22Rv1 (cell line): ENCODE results near the gene CPLX1.

Experiments
- H3K27ac ChIP-seq: fragments of 450-650 bp; 2 replicates; pipeline ENCODE4 v1.5.1; 2017
- ZFX ChIP-seq: fragments of 450-650 bp; IDR thresholded peaks from 2 replicates; pipeline ENCODE4 v1.6.1; 2017; ENCODE audit warnings: antibody characterized with exemption, borderline replicate concordance
- TF ChIP-seq, protein P1 (sequence below): fragments of 450-650 bp; IDR thresholded peaks from 2 replicates; pipeline ENCODE4 v1.5.1; 2017; ENCODE audit warnings: mild to moderate bottlenecking

Gene CPLX1

DNA sequence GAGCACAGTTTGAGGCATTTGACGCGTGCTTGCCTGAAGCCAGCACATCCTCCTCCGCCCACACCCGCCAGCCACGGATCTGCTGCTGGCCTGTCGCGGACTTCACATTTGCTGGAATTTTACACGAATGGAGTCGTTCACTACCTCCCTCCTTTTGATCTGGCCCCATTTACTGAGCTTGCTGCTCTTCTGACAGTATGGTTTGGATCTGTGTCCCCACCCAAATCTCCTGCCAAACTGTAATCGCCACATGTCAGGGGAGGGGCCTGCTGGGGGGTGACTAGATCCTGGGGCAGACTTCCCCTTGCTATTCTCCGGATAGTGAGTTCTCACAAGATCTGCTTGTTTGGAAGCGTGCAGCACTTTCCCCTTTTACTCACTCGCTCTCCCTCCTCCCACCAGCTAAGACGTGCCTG is 19.9 kb upstream of the CPLX1 start:
- no peak for TF ChIP-seq ZFX
- TF ChIP-seq, protein P1, sequence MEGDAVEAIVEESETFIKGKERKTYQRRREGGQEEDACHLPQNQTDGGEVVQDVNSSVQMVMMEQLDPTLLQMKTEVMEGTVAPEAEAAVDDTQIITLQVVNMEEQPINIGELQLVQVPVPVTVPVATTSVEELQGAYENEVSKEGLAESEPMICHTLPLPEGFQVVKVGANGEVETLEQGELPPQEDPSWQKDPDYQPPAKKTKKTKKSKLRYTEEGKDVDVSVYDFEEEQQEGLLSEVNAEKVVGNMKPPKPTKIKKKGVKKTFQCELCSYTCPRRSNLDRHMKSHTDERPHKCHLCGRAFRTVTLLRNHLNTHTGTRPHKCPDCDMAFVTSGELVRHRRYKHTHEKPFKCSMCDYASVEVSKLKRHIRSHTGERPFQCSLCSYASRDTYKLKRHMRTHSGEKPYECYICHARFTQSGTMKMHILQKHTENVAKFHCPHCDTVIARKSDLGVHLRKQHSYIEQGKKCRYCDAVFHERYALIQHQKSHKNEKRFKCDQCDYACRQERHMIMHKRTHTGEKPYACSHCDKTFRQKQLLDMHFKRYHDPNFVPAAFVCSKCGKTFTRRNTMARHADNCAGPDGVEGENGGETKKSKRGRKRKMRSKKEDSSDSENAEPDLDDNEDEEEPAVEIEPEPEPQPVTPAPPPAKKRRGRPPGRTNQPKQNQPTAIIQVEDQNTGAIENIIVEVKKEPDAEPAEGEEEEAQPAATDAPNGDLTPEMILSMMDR: no peak
- H3K27ac ChIP-seq: no peak overlapping the region

DNA sequence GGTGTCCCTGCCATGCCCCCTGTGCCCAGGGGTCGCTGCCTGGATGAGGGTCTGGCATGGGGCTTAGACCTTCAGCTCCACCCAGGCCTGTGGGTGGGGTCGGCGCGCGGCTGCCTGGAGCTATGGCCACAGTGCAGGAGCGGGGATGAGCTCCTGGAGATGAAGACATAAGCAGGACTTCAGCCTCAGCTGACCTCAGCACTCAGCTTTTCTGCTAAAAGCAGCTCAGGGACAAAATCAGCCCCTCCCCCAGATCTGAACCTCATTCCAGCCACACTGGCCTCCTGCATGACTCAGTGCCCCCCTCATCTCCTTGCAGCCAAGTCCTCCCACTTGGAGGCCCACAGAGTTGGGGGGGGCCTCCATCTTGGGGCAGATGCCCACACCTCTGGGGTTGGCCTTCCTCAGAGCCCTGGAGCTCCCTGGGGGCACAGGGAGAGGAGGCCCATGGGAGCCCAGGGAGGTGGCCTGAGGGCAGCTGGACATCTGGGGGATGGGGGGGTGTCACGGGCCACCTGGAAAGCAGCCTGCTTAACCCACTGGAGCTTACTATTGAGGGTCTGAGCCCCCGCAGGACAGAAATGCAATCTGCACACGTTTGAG is 19.4 kb upstream of the CPLX1 start:
- H3K27ac ChIP-seq: no peak overlapping the region
- TF ChIP-seq, protein P1: no peak

DNA sequence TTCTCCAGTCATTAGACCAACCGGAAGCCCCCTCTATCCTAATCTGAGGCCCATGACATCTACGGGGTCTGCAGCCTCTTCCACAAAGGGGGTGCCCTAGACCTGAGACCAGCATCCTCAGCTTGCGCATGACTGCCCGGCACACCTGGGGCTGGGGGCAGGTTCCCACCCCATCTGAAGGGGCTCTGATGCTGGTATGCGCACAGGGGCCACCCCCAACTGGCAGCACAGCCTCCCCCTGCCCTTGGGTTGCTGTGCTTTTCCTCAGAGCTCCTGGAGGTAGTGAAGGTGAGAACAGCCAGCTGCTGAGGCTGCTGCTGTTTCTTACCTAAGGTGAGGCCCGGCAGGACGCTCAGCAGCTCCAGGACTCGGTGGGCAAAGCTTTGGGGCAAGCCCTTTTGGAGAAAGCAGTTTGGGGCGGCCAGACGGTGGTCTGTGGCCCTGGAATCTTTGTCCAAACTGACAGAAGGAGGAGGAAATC is 18.9 kb upstream of the CPLX1 start:
- no peak for TF ChIP-seq ZFX
- TF ChIP-seq, protein P1: no peak
- H3K27ac ChIP-seq: no peak overlapping the region

DNA sequence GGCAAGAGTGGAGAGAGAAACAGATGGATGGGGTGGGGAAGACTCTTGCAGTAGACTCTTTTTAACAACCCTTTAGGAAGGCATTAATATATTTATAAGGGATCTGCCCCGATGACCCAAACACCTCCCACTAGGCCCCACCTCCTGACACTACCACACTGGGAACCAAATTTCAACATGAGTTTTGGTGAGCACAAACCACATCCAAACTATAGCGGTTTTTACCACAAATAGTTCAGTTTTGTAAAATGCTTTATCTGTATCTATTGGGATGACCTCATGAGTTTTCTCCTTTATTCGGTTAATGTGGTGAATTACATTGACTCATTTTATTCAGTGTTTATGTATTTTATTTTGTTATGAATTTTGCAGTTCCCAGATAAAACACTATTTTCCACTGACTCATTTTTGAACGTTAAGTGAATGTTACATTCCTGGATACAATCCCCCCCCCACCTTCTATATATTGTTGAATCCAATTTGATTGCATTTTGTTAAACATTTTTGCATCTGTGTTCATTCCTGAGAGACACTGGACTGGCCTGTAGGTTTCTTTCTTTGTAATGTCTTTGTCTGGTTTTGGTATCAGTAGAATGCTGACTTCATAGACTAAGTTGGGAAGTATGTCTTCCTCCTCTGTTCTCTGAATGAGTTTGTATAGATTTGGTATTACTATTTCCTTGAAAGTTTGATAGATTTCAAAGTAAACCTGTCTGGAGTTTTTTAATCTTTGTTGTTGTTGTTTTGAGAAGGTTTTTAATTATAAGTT is 13.9 kb upstream of the CPLX1 start:
- TF ChIP-seq, protein P1: no peak
- no peak for TF ChIP-seq ZFX
- no peak overlapping the region for H3K27ac ChIP-seq

DNA sequence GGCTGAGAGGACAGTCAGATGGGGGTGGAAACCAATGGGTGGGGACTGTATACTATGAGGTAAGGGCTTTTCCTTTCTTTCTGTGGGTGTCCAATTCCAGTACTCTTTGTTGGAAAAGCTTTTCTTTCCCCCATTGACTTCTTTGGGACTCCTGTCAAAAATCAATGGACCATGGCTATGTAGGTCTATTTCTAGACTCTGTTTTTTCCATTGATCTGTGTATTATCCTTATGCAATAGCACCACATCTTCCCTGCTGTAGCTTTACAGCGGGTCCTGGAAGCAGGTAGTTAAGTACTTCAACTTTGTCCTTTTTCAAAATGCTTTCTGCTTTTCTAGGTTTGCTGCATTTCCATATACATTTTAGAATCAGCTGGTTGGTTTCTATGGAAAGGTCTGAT is 11.8 kb upstream of the CPLX1 start:
- H3K27ac ChIP-seq: no peak overlapping the region
- no peak for TF ChIP-seq ZFX
- TF ChIP-seq, protein P1: no peak

DNA sequence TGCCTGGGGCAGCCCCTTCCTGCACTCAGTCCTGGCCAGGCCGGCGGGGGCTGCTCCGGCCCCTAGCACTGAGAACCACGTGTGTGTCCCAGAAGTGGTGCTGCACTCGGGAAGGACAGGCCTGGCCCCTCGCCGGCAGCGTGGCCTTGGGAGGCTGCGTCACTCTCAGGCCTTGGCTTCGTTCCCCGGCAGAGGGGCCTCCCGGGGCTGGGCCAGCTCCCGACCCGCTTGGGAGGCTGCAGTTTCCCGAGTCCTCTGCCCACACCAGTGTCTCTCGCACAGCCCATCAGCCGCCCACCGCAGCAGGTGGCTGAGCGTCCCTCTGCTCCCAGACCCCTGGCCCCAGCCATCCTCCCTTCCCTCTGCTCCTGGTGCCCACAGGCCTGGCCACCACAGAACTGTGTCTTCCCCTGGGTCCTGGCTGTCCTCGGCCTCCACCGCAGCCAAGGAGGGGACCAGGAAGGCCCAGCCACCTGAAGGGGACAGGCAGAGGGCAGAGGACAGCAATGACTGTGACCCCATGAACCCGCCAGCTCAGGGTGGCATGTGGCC is 10.9 kb upstream of the CPLX1 start:
- TF ChIP-seq ZFX: no peak
- TF ChIP-seq, protein P1: no peak
- no peak overlapping the region for H3K27ac ChIP-seq

DNA sequence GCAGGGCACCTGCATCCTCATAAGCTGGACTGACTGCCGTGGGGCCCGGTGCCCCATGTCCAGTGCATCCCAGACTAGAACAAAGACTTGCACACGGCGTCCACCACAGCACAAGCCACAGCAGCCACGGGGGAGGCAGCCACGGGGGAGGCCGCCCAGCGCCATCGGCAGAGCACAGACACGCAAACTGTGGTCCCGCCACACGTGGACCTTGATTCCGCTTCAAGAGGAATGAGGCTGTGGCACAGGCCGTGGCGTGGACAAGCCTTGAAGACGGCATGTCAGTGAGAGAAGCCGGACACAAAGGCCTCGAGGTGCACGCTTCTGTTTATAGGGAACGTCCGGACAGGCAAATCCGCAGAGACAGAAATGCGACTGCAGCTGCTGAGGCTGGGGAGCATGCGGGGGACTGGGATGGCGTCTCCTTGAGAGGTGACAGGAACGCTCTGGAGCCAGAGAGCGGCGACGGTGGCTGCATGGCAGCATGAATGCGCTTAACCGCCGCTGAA is 10.1 kb upstream of the CPLX1 start:
- H3K27ac ChIP-seq: no peak overlapping the region
- TF ChIP-seq, protein P1: no peak
- TF ChIP-seq ZFX: no peak
